Stomach (tissue), 4 donors: Measurements from ENCODE around the gene TEX19.

ENCODE experiments used
- POLR2A ChIP-seq, 4 donors: fragments of 450-650 bp; IDR thresholded peaks; one replicate each; pipeline ENCODE4 v1.6.1; 2016; ENCODE audit warnings: antibody characterized with exemption in 4 of 4, control low read depth in 2 of 4, mild to moderate bottlenecking in 1 of 4, moderate library complexity in 1 of 4
- TF ChIP-seq, protein P1 (sequence below), 7 experiments: fragments of 450-650 bp in 4 of 7; fragments of 200-600 bp in 3 of 7; sonication (generic) in 3 of 7; IDR thresholded peaks; one replicate each; pipeline ENCODE4 v1.5.1; 2016 to 2019; ENCODE audit warnings: antibody characterized with exemption in 7 of 7, control low read depth in 2 of 7, mild to moderate bottlenecking in 1 of 7

DNA sequence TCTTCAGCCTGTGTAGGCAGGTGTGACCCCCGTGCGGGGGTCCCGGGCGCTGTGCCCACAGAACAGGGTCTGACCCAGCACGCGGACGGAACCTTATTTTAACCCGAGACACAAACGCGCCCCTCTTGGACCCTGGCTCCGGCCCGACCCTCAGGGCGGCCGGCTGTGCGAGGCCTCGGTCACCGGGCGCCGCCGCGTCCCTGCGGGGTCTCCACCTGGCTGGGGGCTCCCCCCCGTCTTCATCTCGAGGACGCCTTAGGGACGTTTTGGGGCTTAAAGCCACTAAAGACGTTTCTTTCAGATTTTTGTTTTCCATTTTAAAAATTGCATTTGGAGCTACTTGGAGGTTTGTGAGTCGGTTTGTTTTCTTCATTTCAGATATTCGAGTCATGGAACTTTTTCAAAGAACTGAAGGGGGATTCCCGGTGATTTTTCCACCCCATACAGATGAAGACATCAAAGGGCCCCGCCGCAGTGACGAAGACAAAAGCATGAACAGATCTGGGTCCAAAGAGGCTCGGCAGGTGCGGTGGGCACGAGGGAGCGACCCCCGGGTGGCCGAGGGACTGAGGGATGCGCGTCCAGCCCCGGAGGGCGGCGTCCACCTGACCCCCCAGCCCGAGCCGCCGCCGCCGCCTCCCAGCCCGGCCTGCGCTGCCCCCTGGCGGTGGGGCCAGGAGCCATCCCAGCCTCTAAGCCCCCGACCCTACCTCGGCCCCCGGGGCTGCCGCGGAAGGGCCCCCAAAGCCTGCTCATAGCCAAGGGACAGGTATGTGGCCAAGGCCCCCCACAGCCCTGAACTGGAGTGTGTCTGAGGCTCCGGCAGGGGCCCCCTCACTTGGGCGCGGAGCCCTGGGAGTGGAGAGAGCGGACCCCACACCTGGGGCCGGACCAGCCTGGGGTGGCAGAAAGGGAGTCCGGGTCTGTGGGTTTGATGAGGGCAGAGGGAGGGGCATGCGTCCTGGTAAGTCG lies 37.8 kb upstream of the TEX19 start:
- TF ChIP-seq, protein P1, sequence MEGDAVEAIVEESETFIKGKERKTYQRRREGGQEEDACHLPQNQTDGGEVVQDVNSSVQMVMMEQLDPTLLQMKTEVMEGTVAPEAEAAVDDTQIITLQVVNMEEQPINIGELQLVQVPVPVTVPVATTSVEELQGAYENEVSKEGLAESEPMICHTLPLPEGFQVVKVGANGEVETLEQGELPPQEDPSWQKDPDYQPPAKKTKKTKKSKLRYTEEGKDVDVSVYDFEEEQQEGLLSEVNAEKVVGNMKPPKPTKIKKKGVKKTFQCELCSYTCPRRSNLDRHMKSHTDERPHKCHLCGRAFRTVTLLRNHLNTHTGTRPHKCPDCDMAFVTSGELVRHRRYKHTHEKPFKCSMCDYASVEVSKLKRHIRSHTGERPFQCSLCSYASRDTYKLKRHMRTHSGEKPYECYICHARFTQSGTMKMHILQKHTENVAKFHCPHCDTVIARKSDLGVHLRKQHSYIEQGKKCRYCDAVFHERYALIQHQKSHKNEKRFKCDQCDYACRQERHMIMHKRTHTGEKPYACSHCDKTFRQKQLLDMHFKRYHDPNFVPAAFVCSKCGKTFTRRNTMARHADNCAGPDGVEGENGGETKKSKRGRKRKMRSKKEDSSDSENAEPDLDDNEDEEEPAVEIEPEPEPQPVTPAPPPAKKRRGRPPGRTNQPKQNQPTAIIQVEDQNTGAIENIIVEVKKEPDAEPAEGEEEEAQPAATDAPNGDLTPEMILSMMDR (IDR thresholded peaks at IDR 0.05): peak in 5 of 7 experiments; percentile 75 to 96 (median 86)
- no peak for TF ChIP-seq POLR2A (IDR thresholded peaks at IDR 0.05)
